ENCODE data around the gene LIN7C.

DNA sequence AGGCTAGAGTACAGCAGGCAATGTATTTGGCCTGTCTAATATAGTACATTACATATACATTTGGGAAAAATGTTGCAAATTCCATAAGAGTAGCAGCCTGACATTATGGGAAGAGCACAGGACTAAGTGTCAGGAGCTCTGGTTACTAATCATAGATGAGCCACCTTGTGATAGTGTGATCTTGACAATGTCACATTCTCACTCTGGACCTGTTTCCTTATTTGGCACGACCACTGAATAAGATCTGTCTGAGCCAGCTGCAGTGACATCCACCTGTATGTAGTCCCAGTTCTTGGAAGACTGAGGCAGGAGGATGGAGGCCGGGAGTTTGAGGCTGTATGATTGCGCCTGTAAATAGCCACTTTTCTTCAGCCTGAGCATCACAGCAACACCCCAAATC lies 5.7 kb upstream of the LIN7C start:
- no peak for TF ChIP-seq POLR2A (IDR thresholded peaks at IDR 0.05; ENCODE audit: low read depth, low read length)
- no peak for TF ChIP-seq POLR2AphosphoS5 (IDR thresholded peaks at IDR 0.05; ENCODE audit: low read depth, low read length)
